Left ventricle myocardium superior (tissue), 1 donor: ENCODE data around the gene NRL. TPM values are rescaled to one million over a fixed set of nuclear protein-coding genes. Genes with fewer than 3 reads are reported as not detected.

Source experiments
- ATAC-seq: fragments of 200-7000 bp; cut with Tn5 transposase; one replicate; pipeline ENCODE4 v1.9.1; 2020; ENCODE audit warnings: mild to moderate bottlenecking, moderate library complexity
- DNase-seq: peaks from one replicate; pipeline ENCODE4 v3.0.0-alpha.2; 2020
- intact Hi-C: fragments of 100-400 bp; cut with micrococcal nuclease; formaldehyde crosslinking; loops from one replicate; pipeline ENCODE4 v1.11.0; 2022
- long read RNA-seq: library from polyadenylated mRNA; unstranded; transcript quantifications from one replicate; pipeline ENCODE4 v2.0.0, GENCODE V29; 2021
- total RNA-seq: library from RNA; stranded (reverse); fragmentation: NEBNext Ultra II Directional; extraction: Animal tissue kit (Norgen Biotek cat#: 25700); gene quantifications from one replicate; pipeline ENCODE4 v1.2.1, GENCODE V29; 2021
- donor health status: DM: no; HTN: yes; CAD: no; lungs with severe emphysema.

Gene NRL
- 0.77 TPM for total RNA-seq
- long read RNA-seq, partial matches to known transcripts, result 0 of 3 reads
- long read RNA-seq, other reads (novel, unspliced or antisense), result 3 of 3 reads

GRCh38 chr14:24114532-24115421 is at the start of gene NRL, which contains the start of gene DCAF11:
Gene NRL (minus strand): TSS chr14:24114949. CDS start chr14:24082848, 32,101 bp downstream.
Gene DCAF11 (plus strand): TSS chr14:24114777. CDS start chr14:24115595, 818 bp downstream.
- intact Hi-C loops, result no loop called here
- ATAC-seq (peak; percentile 94), DNase-seq (peak; percentile 99)

GRCh38 chr14:24162093-24162492 is 47.3 kb upstream of the NRL start:
- no peak for DNase-seq

GRCh38 chr14:24160850-24161804 is 46.4 kb upstream of the NRL start, which contains the start of gene IRF9:
Gene IRF9 (plus strand): TSS chr14:24161265. CDS start chr14:24162145, 880 bp downstream.
- ATAC-seq, result peak; percentile 93
- DNase-seq, result peak; percentile 97
- intact Hi-C loops, result no loop called here

More at GRCh38 chr14:24162093-24162492, 47.3 kb upstream of the NRL start:
- ATAC-seq, result no peak
- intact Hi-C loops, result no loop called here

GRCh38 chr14:24160499-24160849 is 45.7 kb upstream of the NRL start:
- ATAC-seq (no peak), DNase-seq (no peak)
- intact Hi-C loops, result no loop called here

GRCh38 chr14:24159777-24160498 is 45.2 kb upstream of the NRL start:
- intact Hi-C loops, result no loop called here
- DNase-seq (no peak), ATAC-seq (no peak)

- ATAC-seq (no peak), DNase-seq (no peak)
- intact Hi-C loops, result no loop called here
Observed at GRCh38 chr14:24157331-24157730, 42.6 kb upstream of the NRL start.

GRCh38 chr14:24156840-24157239 is 42.1 kb upstream of the NRL start:
- ATAC-seq (no peak), DNase-seq (no peak)
- intact Hi-C loops, result no loop called here

- intact Hi-C loops, result no loop called here
- no peak for DNase-seq
Observed at GRCh38 chr14:24155100-24155499, 40.4 kb upstream of the NRL start.

GRCh38 chr14:24151404-24152080 is 36.8 kb upstream of the NRL start:
- ATAC-seq (no peak), DNase-seq (no peak)
- intact Hi-C loops, result no loop called here

More at GRCh38 chr14:24155100-24155499, 40.4 kb upstream of the NRL start:
- ATAC-seq, result no peak

- intact Hi-C loops, result no loop called here
- ATAC-seq (no peak), DNase-seq (no peak)
Observed at GRCh38 chr14:24150993-24151392, 36.2 kb upstream of the NRL start.

- DNase-seq (no peak), ATAC-seq (no peak)
- intact Hi-C loops, result no loop called here
Observed at GRCh38 chr14:24150567-24150966, 35.8 kb upstream of the NRL start.

- ATAC-seq (no peak), DNase-seq (no peak)
- intact Hi-C loops, result no loop called here
Observed at GRCh38 chr14:24150061-24150460, 35.3 kb upstream of the NRL start.

- no peak for DNase-seq
- no peak for ATAC-seq
- intact Hi-C loops, result no loop called here
Observed at GRCh38 chr14:24149302-24149969, 34.7 kb upstream of the NRL start.

- intact Hi-C loops, result no loop called here
- DNase-seq, result no peak
- ATAC-seq, result no peak
Observed at GRCh38 chr14:24147761-24148428, 33.1 kb upstream of the NRL start.

GRCh38 chr14:24146978-24147760 is 32.4 kb upstream of the NRL start, which contains the start of gene RNF31:
Gene RNF31 (plus strand): TSS chr14:24147498. CDS start chr14:24147699, 201 bp downstream.
- ATAC-seq, result peak; percentile 94
- peak; percentile 98 for DNase-seq
- intact Hi-C loops, result no loop called here

GRCh38 chr14:24146453-24146977 is 31.8 kb upstream of the NRL start, which contains the start of gene PSME2:
Gene PSME2 (minus strand): TSS chr14:24146610. CDS start chr14:24146581, 29 bp downstream.
- peak; percentile 95 for DNase-seq
- intact Hi-C loops, result no loop called here
- ATAC-seq, result peak; percentile 87
